ENCODE data around the gene MAD1L1.

The MAD1L1 gene

DNA sequence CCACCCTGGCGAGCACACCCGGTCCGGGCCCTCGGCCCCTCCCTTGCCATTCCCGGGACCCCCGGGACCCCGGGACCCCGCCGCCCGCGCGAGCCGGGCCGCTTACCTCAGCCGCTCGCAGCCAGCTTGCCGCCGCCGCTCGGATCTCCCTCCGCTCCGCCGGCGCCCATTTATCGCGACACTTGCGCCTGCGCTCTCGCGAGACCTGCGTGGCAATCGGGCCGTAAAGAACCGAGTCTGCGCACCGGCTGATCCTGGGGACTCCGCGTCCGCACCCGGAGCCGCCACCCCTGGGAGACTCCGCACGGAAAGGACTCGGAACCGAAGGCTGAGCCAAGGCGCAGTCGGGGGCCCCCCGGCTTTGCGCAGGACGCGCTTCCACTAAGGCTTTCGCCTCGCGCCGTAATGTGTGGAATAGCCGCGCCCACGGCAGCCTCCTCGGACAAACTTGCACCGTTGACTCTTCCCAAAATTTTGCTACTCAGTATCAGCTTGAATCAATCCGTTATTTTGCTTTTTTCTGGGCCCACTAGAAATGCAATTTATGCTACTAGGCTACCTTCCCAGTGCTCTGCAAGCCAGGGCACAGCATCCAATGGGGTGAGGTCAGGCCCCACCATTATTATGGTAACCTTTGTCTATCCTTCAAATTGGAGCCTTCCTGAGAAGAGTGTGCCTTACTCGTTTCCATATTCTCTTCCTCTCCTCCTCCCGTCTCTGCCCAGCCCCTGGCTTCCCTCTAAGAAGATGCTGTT lies at the start of gene MAD1L1:
Gene MAD1L1, minus strand, starts transcription at position 180 of the 755 bp plus-strand sequence. CDS start 2,812 bp downstream, outside the sequence.
- peak within 1 kb of the TSS; percentile 83 for H3K4me3 ChIP-seq (ENCODE audit: low read depth, low read length)
- TF ChIP-seq, protein P1, sequence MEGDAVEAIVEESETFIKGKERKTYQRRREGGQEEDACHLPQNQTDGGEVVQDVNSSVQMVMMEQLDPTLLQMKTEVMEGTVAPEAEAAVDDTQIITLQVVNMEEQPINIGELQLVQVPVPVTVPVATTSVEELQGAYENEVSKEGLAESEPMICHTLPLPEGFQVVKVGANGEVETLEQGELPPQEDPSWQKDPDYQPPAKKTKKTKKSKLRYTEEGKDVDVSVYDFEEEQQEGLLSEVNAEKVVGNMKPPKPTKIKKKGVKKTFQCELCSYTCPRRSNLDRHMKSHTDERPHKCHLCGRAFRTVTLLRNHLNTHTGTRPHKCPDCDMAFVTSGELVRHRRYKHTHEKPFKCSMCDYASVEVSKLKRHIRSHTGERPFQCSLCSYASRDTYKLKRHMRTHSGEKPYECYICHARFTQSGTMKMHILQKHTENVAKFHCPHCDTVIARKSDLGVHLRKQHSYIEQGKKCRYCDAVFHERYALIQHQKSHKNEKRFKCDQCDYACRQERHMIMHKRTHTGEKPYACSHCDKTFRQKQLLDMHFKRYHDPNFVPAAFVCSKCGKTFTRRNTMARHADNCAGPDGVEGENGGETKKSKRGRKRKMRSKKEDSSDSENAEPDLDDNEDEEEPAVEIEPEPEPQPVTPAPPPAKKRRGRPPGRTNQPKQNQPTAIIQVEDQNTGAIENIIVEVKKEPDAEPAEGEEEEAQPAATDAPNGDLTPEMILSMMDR (IDR thresholded peaks at IDR 0.05; ENCODE audit: low read depth, low read length, missing control alignments) = no peak
- in situ Hi-C loops (cut with HindIII; ENCODE audit: low sequenced_read_pairs) = no loop called here
- DNase-seq (ENCODE audit: low read depth) = peak; percentile 73

DNA sequence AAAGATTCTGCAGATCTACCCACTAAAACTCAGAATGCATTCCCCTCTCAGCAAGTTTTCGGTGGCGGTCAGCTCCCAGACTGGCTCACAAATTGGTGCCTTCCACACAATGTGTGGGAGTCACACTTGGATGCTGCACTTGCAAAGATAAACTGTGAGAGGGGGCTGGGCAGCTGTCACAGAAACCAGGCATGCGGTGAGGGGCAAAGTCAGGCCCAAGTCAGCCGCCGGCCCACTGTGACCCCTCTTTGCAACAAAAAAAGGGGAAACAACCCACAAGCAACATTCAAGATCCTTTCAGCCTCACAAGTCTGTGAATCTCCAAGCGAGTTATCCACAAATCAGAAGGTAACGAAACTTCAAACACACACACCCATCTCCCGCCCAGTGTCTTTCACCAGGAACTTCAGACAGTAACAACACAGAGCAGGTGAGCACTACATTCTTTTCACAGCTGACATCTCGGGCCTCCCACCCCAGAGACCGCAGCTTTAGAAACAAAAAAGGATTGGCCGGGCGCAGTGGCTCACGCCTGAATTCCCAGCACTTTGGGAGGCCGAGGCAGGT lies 49.5 kb upstream of the MAD1L1 start:
- TF ChIP-seq, protein P1 (IDR thresholded peaks at IDR 0.05; ENCODE audit: low read depth, low read length, missing control alignments) = no peak
- in situ Hi-C loops (cut with HindIII; ENCODE audit: low sequenced_read_pairs) = no loop called here
- H3K4me3 ChIP-seq (ENCODE audit: low read depth, low read length) = no peak overlapping the region
- DNase-seq (ENCODE audit: low read depth) = no peak

DNA sequence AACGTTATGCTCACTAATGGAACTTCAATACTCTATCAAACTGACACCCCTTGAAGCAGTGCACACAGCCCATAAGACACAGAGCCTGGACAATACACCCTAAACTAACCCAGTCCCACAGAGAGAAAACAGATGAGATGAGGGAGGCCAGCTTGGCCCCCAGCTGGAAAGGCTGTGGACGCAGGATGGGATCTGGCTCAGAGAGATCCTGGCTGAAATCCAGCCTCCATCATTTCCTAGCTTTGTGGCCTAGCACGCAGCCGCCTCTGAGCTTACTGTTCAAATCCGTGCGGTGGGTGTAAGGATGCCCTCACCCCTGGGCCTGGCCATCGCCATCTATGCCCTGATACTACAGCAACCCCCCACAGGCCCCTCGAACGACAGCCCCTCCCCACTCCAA lies 48.8 kb upstream of the MAD1L1 start:
- TF ChIP-seq, protein P1 (IDR thresholded peaks at IDR 0.05; ENCODE audit: low read depth, low read length, missing control alignments) = no peak
- in situ Hi-C loops (cut with HindIII; ENCODE audit: low sequenced_read_pairs) = no loop called here
- peak; percentile 23 for DNase-seq (ENCODE audit: low read depth)
- H3K4me3 ChIP-seq (ENCODE audit: low read depth, low read length) = no peak overlapping the region

DNA sequence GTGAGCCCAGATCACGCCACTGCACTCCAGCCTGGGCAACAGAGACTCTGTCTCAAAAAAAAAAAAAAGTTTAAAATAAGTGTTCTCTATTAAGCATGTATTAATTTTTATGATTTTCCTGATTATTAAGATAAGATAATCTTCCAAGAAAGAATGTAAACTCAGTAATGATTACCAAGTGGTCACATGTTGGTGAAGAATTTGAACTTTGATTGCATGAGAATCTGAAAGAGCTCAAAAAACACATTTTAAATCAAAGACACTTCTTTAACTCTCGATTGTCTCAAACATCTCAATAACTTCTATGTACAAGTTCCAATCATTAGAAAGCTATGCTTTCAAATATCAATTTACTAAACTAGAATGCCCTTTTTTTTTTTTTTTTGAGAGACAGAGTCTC lies 47.7 kb upstream of the MAD1L1 start:
- TF ChIP-seq, protein P1 (IDR thresholded peaks at IDR 0.05; ENCODE audit: low read depth, low read length, missing control alignments) = no peak
- H3K4me3 ChIP-seq (ENCODE audit: low read depth, low read length) = no peak overlapping the region
- DNase-seq (ENCODE audit: low read depth) = no peak
- in situ Hi-C loops (cut with HindIII; ENCODE audit: low sequenced_read_pairs) = no loop called here

DNA sequence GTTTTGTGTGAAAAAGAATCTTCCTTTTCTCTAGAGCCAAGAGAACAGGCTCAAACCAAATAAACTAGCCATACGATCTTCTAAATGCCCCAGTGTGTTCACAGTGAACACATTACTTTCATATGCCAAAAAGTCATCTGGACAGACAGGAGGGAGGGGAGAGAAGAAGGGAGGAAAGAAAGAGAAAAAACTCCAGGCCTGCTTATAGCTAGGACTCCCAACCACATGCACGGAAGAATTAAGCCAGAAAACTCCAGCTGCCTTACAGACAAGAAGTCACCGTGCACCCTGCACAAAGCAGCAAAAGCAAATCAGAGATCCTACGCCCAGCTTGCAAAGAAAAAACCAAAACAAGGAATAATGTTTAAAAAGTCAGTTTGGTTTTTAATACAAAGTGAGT lies 47.2 kb upstream of the MAD1L1 start:
- no peak for DNase-seq (ENCODE audit: low read depth)
- TF ChIP-seq, protein P1 (IDR thresholded peaks at IDR 0.05; ENCODE audit: low read depth, low read length, missing control alignments) = no peak
- H3K4me3 ChIP-seq (ENCODE audit: low read depth, low read length) = no peak overlapping the region
- in situ Hi-C loops (cut with HindIII; ENCODE audit: low sequenced_read_pairs) = no loop called here

DNA sequence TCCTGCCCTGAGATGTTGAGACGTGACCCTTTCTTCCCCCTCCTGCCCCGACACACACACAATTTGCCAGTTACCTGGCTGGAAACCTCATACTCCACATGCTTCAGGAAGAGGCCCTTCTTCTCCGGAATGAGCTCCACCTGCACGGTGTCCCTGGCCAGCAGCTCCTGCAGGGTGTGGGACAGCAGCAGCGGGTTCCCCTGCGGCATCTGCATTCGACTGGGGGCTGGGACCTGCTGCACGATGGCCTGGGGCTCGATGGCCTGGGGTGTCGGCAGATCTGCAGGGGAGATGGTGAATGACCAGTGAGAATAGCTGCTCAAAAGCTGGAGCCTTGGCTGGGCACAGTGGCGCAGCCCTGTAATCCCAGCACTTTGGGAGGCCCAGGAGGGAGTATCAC lies 45.3 kb upstream of the MAD1L1 start:
- no peak overlapping the region for H3K4me3 ChIP-seq (ENCODE audit: low read depth, low read length)
- in situ Hi-C loops (cut with HindIII; ENCODE audit: low sequenced_read_pairs) = no loop called here
- DNase-seq (ENCODE audit: low read depth) = no peak
- TF ChIP-seq, protein P1 (IDR thresholded peaks at IDR 0.05; ENCODE audit: low read depth, low read length, missing control alignments) = no peak

All from astrocyte of the cerebellum (primary cell).